DMS 273 (cell line): ENCODE measurements around the gene HGD.
A peak's percentile ranks its signal among the peaks of the same experiment; 100 is the strongest.
"Not testable (repeated sequence)": the region's sequence is repeated elsewhere in the genome, so short reads cannot be mapped to it uniquely, and the experiment has no call there.

Source experiments
- DNase-seq: peaks from one replicate; lab custom pipeline; 2025; ENCODE audit not compliant: unreplicated experiment; lab: John Stamatoyannopoulos, UW

Gene HGD, protein sequence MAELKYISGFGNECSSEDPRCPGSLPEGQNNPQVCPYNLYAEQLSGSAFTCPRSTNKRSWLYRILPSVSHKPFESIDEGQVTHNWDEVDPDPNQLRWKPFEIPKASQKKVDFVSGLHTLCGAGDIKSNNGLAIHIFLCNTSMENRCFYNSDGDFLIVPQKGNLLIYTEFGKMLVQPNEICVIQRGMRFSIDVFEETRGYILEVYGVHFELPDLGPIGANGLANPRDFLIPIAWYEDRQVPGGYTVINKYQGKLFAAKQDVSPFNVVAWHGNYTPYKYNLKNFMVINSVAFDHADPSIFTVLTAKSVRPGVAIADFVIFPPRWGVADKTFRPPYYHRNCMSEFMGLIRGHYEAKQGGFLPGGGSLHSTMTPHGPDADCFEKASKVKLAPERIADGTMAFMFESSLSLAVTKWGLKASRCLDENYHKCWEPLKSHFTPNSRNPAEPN

GRCh38 chr3:120682095-120682681 is at the start of gene HGD:
Gene HGD (minus strand): TSS chr3:120682239. CDS start chr3:120682111, 128 bp downstream.
- DNase-seq: no peak

DNA sequence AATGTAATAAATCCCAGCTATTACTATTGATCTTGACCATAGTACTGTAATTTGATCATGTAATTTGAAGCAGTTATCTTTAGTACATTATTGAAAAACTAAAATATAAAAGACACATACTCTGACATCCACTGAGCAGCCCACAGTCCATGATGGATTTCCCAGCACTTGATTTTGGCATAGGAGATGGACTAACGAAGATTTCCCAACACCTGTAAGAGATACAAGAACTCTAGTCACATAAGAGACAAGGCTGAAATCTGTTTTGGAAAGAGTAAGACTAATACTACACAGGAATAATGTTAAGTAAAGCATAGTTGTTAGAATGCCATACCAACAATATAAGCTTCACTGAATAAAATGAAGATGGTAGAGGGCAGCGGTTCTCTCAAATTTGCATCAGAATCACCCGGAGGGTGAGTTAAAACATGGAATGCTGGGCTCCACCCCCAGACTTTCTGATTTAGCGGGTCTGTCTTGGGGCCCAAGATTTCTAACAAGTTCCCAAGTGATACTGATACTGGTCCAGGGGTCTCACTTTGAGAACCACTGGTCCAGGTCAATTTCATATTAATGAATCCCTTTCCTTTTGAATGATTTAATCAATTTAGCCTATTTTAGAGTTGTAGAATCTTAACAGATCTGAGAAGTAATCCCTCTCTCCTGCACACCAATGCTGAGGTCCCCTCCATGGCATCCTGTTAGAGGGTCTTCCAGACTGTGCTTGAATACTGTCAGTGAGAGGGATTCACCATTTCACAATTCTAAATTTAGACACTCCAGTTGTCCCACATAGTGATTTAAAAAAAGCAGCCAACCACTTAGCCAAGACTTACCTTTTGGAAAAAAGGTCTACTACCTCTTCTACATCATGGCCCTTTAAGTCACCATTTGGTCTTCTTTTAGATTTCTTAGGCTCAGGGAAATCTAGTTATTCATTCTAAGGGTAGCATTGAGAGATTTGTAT is 48.8 kb upstream of the HGD start:
- no peak for DNase-seq

GRCh38 chr3:120726791-120727190 is 44.8 kb upstream of the HGD start:
- DNase-seq: no peak

DNA sequence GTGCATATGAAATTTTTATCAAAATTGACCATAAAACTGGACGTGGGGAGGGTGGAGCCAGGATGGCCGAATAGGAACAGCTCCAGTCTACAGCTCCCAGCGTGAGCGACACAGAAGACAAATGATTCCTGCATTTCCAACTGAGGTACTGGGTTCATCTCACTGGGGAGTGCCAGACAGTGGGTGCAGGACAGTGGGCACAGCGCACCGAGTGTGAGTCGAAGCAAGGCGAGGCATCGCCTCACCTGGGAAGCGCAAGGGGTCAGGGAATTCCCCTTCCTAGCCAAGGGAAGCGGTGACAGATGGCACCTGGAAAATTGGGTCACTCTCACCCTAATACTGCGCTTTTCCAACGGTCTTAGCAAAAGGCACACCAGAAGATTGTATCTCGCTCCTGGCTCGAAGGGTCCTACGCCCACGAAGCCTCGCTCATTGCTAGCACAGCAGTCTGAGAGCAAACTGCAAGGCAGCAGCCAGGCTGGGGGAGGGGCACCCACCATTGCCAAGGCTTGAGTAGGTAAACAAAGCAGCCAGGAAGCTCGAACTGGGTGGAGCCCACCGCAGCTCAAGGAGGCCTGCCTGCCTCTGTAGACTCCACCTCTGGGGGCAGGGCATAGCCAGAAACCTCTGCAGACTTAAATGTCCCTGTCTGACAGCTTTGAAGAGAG is 37.3 kb upstream of the HGD start:
- not testable (repeated sequence) for DNase-seq

GRCh38 chr3:120713262-120713661 is 31.2 kb upstream of the HGD start:
- DNase-seq: no peak

DNA sequence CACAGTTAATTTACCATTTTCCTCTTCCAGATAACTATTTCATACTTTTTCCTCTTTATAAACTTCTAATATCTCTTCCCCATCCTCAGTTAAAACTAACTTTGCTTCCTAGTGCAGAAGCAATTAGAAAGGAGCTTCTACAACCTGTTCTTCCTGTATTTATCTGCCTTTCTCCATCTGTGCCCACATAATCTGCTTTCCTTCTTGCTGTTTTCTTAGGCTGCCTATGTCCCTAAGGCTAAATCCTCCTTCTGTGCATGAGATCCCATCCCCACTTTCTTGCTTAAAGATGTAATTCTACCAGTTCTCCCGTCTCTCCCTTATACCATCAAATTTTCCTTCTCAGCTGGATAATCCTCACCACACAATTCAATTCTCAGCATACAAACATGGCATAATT is 28.3 kb upstream of the HGD start:
- no peak for DNase-seq

DNA sequence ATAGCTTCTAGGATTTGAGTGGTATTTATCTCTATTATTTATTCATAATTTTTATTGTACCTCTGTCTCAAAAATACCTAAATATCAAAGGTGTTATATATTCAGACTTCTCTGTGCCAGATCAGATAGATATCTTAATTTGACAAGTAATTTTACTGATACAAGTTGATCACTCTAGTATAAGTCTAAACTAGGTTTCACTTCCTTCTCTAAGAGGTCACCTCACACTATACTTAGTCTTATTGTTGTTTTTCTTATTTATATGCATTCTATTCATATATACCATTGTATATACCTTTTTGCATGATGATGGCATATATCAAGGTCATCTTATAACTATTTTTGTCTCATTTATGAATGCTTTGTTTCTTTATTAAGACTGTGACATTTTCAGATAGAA is 26.4 kb upstream of the HGD start:
- DNase-seq: no peak

DNA sequence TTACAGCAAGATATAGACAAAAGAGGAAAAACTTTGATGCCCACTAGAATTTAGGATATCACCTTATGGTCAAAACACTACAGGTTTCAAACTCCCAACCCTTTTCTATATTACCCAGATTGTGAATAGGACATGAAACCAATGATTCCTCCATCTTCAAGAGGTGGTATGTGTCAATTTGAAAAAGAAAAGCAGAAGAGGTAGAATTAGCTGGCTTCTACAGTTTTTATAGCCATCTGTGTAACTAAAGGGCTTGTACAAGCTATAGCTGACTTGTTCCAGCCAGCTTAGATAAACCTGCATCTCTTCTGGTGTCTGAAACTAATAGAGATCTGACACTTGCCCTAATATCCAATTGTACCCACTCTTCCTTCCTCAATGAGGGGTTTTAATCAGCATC is 24.9 kb upstream of the HGD start:
- no peak for DNase-seq

GRCh38 chr3:120705884-120706582 is 24.0 kb upstream of the HGD start:
- no peak for DNase-seq

DNA sequence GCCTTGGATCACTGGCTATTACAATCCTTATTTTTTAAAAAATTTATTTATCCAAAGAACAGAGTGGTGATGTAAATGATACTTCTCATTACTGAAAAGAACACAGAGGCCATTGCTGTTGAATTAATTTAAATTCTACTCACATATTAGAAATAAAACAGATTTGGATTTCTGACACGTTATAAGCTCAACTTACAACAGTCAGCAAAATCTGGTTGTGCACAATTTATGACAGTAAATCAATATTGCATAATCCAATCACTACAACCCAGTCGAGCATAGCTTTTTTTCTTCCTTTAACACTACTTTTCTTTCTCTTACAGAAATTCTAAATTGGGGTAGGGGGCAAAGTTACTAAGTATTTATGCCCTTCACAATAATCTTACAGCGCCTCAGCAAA is 17.3 kb upstream of the HGD start:
- DNase-seq: no peak

GRCh38 chr3:120693439-120694171 is 11.6 kb upstream of the HGD start:
- DNase-seq: no peak

GRCh38 chr3:120689395-120689794 is 7.4 kb upstream of the HGD start:
- no peak for DNase-seq

DNA sequence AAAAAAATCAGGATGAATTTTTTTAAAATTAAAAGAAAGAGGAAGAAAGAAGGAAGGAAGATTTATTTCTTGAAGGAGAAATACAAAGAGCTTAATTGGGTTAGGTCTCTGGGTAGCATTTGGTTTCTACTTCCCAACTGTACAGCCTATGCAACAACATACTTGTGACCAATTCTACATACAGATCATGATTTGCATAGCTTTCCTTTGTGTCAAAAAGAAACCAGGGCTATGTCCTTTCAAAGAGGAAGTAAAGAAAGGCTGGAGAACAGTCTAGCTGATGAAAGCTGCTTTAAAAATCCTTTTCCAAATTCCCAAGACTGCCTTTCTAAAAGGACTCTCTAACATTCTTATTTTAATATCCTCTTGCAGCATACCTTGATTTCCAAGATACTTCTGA is 6.1 kb upstream of the HGD start:
- no peak for DNase-seq

GRCh38 chr3:120685411-120685810 is 3.4 kb upstream of the HGD start:
- no peak for DNase-seq

GRCh38 chr3:120684896-120685295 is 2.9 kb upstream of the HGD start:
- DNase-seq: no peak

DNA sequence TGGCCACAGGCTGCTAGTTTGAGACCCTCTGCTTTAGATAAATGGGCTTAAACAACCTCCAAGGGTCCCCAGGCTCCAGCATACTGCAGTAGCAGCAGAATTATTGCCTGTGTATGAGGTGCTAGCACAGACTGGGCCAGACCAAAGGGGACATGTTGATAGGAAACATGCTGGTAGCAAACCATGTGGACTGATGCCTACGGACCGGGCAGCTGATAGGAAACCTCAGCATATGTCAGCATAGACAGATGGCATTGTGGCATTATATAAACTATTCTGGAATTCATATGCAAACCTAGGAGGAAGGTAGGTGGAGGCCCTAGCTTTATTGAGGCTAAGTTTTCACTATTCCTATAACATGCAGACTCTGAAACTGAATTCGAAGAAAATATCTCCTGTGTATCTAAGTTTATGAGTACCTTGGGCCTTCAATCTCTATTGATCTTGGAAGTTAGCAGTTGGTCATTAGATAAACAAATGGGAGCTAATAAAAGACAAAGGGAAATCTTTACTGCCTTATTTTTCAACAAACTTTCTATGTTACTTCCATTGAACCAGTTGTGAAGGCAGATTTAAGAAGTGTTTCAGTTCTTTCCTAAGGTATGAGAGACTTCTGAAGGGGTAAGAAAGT is 1.7 kb upstream of the HGD start:
- peak; percentile 88 for DNase-seq

- peak; percentile 71 for DNase-seq
Measured at GRCh38 chr3:120683213-120683612, 1.2 kb upstream of the HGD start.

GRCh38 chr3:120681506-120682038 is 467 bp downstream of the HGD start:
- DNase-seq: no peak

- no peak for DNase-seq
Measured at GRCh38 chr3:120681018-120681417, 1.0 kb downstream of the HGD start.
